Measurements from ENCODE around the gene DGUOK. TPM values are rescaled to one million over a fixed set of nuclear protein-coding genes. Genes with fewer than 3 reads are reported as not detected.

DGUOK gene
- total RNA-seq, 1 experiment from 2014 or later, result 100 TPM

DNA sequence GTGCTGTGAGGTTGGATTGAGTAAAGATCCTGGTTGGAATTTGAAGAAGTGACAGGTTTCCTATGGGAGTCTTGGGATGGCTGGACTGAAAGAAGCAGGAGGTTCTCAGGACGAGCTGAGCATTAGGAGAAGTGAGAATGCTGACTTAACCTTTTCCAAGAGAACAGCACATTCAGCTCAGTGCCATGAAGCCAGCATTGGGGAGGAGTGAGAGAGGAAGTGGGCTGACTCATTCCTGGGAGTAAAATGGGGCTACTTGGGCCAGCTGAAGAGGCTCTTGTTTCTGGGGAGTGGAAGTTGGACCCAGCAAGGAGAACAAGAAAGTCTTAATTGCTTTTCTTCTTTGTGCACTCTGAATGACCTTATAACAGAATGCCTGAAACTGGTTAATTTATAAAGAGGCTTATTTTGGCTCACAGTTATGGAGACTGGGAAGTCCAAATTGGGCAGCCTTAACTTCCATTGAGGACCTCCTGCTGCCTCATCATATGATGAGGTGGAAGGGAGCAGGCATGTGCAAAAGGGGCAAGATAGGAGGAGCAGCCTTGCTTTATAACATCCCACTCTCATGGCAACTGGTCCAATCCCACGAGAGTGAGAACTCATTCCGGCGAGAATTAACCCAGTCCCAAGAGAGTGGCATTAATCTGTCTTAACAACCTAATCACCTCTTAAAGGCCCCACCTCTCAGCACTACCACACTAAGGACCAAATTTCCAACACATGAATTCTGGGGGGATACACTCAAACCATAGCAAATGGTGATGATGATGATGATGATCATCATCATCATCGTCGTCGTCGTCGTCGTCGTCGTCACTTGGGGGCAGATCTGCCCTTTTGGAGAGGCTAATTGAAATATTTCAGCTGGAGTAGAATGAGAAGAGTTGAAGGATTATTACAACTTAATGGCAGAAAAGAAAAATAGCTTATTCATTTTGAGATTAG lies 26.1 kb downstream of the DGUOK start:
- TF ChIP-seq, protein P1, sequence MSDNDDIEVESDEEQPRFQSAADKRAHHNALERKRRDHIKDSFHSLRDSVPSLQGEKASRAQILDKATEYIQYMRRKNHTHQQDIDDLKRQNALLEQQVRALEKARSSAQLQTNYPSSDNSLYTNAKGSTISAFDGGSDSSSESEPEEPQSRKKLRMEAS (IDR thresholded peaks at IDR 0.05), result no peak
- TF ChIP-seq, protein P2, sequence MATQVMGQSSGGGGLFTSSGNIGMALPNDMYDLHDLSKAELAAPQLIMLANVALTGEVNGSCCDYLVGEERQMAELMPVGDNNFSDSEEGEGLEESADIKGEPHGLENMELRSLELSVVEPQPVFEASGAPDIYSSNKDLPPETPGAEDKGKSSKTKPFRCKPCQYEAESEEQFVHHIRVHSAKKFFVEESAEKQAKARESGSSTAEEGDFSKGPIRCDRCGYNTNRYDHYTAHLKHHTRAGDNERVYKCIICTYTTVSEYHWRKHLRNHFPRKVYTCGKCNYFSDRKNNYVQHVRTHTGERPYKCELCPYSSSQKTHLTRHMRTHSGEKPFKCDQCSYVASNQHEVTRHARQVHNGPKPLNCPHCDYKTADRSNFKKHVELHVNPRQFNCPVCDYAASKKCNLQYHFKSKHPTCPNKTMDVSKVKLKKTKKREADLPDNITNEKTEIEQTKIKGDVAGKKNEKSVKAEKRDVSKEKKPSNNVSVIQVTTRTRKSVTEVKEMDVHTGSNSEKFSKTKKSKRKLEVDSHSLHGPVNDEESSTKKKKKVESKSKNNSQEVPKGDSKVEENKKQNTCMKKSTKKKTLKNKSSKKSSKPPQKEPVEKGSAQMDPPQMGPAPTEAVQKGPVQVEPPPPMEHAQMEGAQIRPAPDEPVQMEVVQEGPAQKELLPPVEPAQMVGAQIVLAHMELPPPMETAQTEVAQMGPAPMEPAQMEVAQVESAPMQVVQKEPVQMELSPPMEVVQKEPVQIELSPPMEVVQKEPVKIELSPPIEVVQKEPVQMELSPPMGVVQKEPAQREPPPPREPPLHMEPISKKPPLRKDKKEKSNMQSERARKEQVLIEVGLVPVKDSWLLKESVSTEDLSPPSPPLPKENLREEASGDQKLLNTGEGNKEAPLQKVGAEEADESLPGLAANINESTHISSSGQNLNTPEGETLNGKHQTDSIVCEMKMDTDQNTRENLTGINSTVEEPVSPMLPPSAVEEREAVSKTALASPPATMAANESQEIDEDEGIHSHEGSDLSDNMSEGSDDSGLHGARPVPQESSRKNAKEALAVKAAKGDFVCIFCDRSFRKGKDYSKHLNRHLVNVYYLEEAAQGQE (IDR thresholded peaks at IDR 0.05; ENCODE audit: low read depth), result no peak
- TF ChIP-seq ZNF274 (IDR thresholded peaks at IDR 0.05; ENCODE audit: low read depth, low read length) (no peak), ZFX (IDR thresholded peaks at IDR 0.05) (no peak), JUND (IDR thresholded peaks at IDR 0.05) (no peak), EZH2phosphoT487 (IDR thresholded peaks at IDR 0.05; ENCODE audit: borderline replicate concordance) (no peak), EZH2 (IDR thresholded peaks at IDR 0.05) (no peak), FOSL1 (IDR thresholded peaks at IDR 0.05; ENCODE audit: low read depth) (no peak), CBX3 (IDR thresholded peaks at IDR 0.05; ENCODE audit: low read depth) (no peak), SRF (IDR thresholded peaks at IDR 0.05; ENCODE audit: low read depth) (no peak), POLR2A (IDR thresholded peaks at IDR 0.05; ENCODE audit: borderline replicate concordance, extremely low read depth, insufficient read depth, insufficient read length) (no peak), CEBPB (IDR thresholded peaks at IDR 0.05; ENCODE audit: low read depth) (no peak), SIN3A (IDR thresholded peaks at IDR 0.05; ENCODE audit: low read depth) (no peak), SP1 (IDR thresholded peaks at IDR 0.05; ENCODE audit: low read depth) (no peak), ELF1 (IDR thresholded peaks at IDR 0.05; ENCODE audit: borderline replicate concordance, low read depth) (no peak)
- TF ChIP-seq, protein P3, sequence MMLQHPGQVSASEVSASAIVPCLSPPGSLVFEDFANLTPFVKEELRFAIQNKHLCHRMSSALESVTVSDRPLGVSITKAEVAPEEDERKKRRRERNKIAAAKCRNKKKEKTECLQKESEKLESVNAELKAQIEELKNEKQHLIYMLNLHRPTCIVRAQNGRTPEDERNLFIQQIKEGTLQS (IDR thresholded peaks at IDR 0.05), result no peak
- TF ChIP-seq, protein P4, sequence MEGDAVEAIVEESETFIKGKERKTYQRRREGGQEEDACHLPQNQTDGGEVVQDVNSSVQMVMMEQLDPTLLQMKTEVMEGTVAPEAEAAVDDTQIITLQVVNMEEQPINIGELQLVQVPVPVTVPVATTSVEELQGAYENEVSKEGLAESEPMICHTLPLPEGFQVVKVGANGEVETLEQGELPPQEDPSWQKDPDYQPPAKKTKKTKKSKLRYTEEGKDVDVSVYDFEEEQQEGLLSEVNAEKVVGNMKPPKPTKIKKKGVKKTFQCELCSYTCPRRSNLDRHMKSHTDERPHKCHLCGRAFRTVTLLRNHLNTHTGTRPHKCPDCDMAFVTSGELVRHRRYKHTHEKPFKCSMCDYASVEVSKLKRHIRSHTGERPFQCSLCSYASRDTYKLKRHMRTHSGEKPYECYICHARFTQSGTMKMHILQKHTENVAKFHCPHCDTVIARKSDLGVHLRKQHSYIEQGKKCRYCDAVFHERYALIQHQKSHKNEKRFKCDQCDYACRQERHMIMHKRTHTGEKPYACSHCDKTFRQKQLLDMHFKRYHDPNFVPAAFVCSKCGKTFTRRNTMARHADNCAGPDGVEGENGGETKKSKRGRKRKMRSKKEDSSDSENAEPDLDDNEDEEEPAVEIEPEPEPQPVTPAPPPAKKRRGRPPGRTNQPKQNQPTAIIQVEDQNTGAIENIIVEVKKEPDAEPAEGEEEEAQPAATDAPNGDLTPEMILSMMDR (IDR thresholded peaks at IDR 0.05 in 2 of 3, conservative IDR thresholded peaks at IDR 0.05 in 1 of 3; ENCODE audit: borderline replicate concordance in 1 of 3, insufficient read depth in 1 of 3, low read depth in 2 of 3, low read length in 2 of 3), result no peak
- TF ChIP-seq, protein P5, sequence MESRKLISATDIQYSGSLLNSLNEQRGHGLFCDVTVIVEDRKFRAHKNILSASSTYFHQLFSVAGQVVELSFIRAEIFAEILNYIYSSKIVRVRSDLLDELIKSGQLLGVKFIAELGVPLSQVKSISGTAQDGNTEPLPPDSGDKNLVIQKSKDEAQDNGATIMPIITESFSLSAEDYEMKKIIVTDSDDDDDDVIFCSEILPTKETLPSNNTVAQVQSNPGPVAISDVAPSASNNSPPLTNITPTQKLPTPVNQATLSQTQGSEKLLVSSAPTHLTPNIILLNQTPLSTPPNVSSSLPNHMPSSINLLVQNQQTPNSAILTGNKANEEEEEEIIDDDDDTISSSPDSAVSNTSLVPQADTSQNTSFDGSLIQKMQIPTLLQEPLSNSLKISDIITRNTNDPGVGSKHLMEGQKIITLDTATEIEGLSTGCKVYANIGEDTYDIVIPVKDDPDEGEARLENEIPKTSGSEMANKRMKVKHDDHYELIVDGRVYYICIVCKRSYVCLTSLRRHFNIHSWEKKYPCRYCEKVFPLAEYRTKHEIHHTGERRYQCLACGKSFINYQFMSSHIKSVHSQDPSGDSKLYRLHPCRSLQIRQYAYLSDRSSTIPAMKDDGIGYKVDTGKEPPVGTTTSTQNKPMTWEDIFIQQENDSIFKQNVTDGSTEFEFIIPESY (IDR thresholded peaks at IDR 0.05; ENCODE audit: extremely low read depth, insufficient replicate concordance, low read length), result no peak
- H3K36me3 ChIP-seq (ENCODE audit: control insufficient read depth in 1 of 2, insufficient read depth in 2 of 2, low read length in 2 of 2), result peaks cover 40 to 42% of the 10 kb centered on the region in 2 experiments; a peak in 3 of 4 replicates
- CTCF ChIA-PET, result no interaction called here
- peaks cover 57% of the 10 kb centered on the region for H3K79me2 ChIP-seq (ENCODE audit: insufficient read depth, low read length)
- no TSS peak for BruUV-seq (replicated peaks)
- H3K9me2 ChIP-seq (ENCODE audit: insufficient read depth), result no peaks in the 10 kb centered on the region
- RAD21 ChIA-PET (ENCODE audit: low non-redundant PET in 1 of 2, low total read pairs in 2 of 2, uncharacterized antibody in 2 of 2, unreplicated experiment in 2 of 2), result no interaction called here
- 0 out of 2 replicates have a peak, but pooled peaks cover 4% of the 10 kb centered on the region for H4K20me1 ChIP-seq (ENCODE audit: insufficient read depth)
- H2AFZ ChIP-seq (ENCODE audit: low read depth, low read length, poor library complexity, severe bottlenecking), result no peak overlapping the region
- no peak for ATAC-seq
- H3K9me3 ChIP-seq (ENCODE audit: control insufficient read depth in 1 of 2, insufficient read depth in 1 of 2, low read depth in 1 of 2, low read length in 2 of 2), result no peaks in the 10 kb centered on the region
- no peak overlapping the region for H3K4me3 ChIP-seq (replicated peaks in 1 of 2; ENCODE audit: low read depth in 1 of 2, low read length in 2 of 2)
- no peaks in the 10 kb centered on the region for H3K27me3 ChIP-seq (ENCODE audit: insufficient read depth, low read length)
- H3K27ac ChIP-seq (ENCODE audit: low read depth, low read length), result no peak overlapping the region
- no peaks in the 10 kb centered on the region for H3K4me1 ChIP-seq (ENCODE audit: control insufficient read depth in 1 of 2, insufficient read depth in 2 of 2, low read length in 2 of 2)
- DNase-seq (ENCODE audit: low read depth, low spot score), result no peak
- no peak overlapping the region for H3K4me2 ChIP-seq (ENCODE audit: low read length)
- POLR2A ChIA-PET, result no interaction called here
- intact Hi-C loops (cut with micrococcal nuclease), result no loop called here
- H3K9ac ChIP-seq (ENCODE audit: low read length), result no peak overlapping the region

Data from HCT116 (cell line).